Measurements from ENCODE around the gene BTBD18.

The BTBD18 gene

GRCh38 chr11:57776031-57776521 lies 24.5 kb upstream of the BTBD18 start:
- DNase-seq (ENCODE audit: low read depth): no peak
- TF ChIP-seq, protein P1, sequence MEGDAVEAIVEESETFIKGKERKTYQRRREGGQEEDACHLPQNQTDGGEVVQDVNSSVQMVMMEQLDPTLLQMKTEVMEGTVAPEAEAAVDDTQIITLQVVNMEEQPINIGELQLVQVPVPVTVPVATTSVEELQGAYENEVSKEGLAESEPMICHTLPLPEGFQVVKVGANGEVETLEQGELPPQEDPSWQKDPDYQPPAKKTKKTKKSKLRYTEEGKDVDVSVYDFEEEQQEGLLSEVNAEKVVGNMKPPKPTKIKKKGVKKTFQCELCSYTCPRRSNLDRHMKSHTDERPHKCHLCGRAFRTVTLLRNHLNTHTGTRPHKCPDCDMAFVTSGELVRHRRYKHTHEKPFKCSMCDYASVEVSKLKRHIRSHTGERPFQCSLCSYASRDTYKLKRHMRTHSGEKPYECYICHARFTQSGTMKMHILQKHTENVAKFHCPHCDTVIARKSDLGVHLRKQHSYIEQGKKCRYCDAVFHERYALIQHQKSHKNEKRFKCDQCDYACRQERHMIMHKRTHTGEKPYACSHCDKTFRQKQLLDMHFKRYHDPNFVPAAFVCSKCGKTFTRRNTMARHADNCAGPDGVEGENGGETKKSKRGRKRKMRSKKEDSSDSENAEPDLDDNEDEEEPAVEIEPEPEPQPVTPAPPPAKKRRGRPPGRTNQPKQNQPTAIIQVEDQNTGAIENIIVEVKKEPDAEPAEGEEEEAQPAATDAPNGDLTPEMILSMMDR (conservative IDR thresholded peaks at IDR 0.05; ENCODE audit: control insufficient read depth, insufficient read depth, low read depth, low read length): no peak
- H3K4me3 ChIP-seq (ENCODE audit: control insufficient read depth, low read depth, low read length): no peak overlapping the region

DNA sequence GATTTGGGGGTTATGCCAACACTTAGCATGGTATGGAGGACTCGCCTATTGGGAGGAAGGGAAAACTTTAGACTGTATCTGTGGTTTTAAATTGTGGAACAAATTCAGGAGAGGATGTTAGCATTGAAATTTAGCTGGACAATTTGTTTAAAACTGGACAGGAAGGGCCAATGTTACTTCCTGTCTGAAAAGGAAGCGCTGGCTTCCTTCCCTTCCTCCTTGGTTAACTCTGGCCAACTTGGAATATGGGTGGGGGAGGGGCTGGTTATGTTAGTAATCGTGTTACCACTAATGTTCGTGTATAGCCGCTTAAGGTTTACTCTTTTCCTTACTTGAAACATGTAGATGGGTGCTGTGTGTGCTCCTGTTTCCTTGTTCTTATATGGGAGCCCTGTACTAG lies 23.9 kb upstream of the BTBD18 start:
- H3K4me3 ChIP-seq (ENCODE audit: control insufficient read depth, low read depth, low read length): no peak overlapping the region
- TF ChIP-seq, protein P1 (conservative IDR thresholded peaks at IDR 0.05; ENCODE audit: control insufficient read depth, insufficient read depth, low read depth, low read length): no peak
- peak; percentile 58 for DNase-seq (ENCODE audit: low read depth)

GRCh38 chr11:57773026-57773598 lies 21.5 kb upstream of the BTBD18 start:
- DNase-seq (ENCODE audit: low read depth): no peak
- no peak overlapping the region for H3K4me3 ChIP-seq (ENCODE audit: control insufficient read depth, low read depth, low read length)
- TF ChIP-seq, protein P1 (conservative IDR thresholded peaks at IDR 0.05; ENCODE audit: control insufficient read depth, insufficient read depth, low read depth, low read length): no peak

GRCh38 chr11:57772562-57772961 lies 20.9 kb upstream of the BTBD18 start:
- TF ChIP-seq, protein P1 (conservative IDR thresholded peaks at IDR 0.05; ENCODE audit: control insufficient read depth, insufficient read depth, low read depth, low read length): no peak
- H3K4me3 ChIP-seq (ENCODE audit: control insufficient read depth, low read depth, low read length): no peak overlapping the region
- DNase-seq (ENCODE audit: low read depth): no peak

DNA sequence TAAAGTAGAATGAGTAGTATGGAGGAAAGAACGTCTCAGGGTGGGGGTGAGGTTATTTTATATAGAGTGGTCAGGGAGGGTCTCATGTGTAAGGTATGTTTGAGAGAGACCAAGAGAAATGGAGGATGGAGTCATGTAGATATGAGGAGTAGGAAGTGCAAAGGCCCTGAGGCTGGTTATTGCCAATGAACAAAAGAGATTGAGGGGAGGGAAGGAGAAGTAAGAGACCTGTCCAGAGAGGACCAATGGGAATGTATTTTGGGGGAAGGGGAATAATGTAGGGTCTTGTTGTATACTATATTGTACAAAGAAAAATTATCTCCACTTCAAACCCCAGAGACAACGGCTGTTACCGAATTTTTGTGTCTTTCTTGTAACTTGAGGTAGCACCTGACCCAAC lies 19.7 kb upstream of the BTBD18 start:
- TF ChIP-seq, protein P1 (conservative IDR thresholded peaks at IDR 0.05; ENCODE audit: control insufficient read depth, insufficient read depth, low read depth, low read length): no peak
- no peak overlapping the region for H3K4me3 ChIP-seq (ENCODE audit: control insufficient read depth, low read depth, low read length)
- no peak for DNase-seq (ENCODE audit: low read depth)

- DNase-seq (ENCODE audit: low read depth): no peak
- TF ChIP-seq, protein P1 (conservative IDR thresholded peaks at IDR 0.05; ENCODE audit: control insufficient read depth, insufficient read depth, low read depth, low read length): no peak
- no peak overlapping the region for H3K4me3 ChIP-seq (ENCODE audit: control insufficient read depth, low read depth, low read length)
Measured at GRCh38 chr11:57770793-57771192, 19.2 kb upstream of the BTBD18 start.

DNA sequence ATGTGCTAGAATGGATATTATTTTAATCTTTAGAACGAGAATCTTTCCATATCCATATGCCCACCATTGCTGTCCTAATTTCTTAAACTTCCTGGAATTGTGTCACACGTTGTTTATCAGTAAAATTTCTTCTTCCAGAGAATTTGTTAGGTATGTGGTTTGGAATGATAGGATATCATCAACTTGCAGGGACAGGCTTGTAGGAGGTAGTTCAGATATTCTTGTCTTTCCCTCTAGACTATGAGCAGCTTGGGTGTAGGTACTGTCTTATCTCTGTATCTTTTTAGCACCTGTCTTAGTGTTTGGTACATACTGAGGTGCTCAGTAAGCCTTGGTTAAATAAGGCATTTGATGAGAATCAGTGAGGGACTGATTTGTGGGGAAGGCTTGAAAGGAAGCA lies 13.4 kb upstream of the BTBD18 start:
- H3K4me3 ChIP-seq (ENCODE audit: control insufficient read depth, low read depth, low read length): no peak overlapping the region

More for the DNA sequence above, 13.4 kb upstream of the BTBD18 start:
- TF ChIP-seq, protein P1 (conservative IDR thresholded peaks at IDR 0.05; ENCODE audit: control insufficient read depth, insufficient read depth, low read depth, low read length): no peak
- no peak for DNase-seq (ENCODE audit: low read depth)

Measured in fibroblast of mammary gland (primary cell).